ENCODE results near the gene NEMP2.

- TF ChIP-seq POLR2AphosphoS5 (IDR thresholded peaks at IDR 0.05) (no peak), CTCF (IDR thresholded peaks at IDR 0.05 in 8 of 11, conservative IDR thresholded peaks at IDR 0.05 in 3 of 11) (no peak), POLR2A (IDR thresholded peaks at IDR 0.05) (no peak)
These were observed 13.4 kb upstream of the NEMP2 start for GRCh38 chr2:190547886-190548285.

Data from spleen (tissue), 7 donors.